Measurements from ENCODE around the gene RBM47.
"Not testable (repeated sequence)": the region's sequence is repeated elsewhere in the genome, so short reads cannot be mapped to it uniquely, and the experiment has no call there.

RBM47 gene

GRCh38 chr4:40520533-40520932, 109.1 kb downstream of the RBM47 start:
- no peaks in the 10 kb centered on the region for H3K27me3 ChIP-seq (ENCODE audit: control insufficient read depth, insufficient read depth, low read length)
- no peak overlapping the region for H3K9ac ChIP-seq (ENCODE audit: low read depth, low read length)

DNA sequence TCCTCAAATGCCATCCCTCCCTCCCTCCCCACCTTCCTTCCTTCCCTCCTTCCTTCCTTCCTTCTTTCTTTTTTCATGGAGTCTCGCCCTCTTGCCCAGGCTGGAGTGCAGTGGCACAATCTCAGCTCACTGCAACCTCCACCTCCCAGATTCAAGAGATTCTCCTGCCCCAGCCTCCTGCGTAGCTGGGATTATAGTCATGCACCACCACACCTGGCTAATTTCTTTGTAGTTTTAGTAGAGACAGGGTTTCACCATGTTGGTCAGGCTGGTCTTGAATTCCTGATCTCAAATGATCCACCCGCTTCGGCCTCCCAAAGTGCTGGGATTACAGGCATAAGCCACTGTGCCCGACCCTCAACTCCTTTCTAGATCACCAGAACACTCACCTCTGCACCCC, 112.6 kb downstream of the RBM47 start:
- H3K4me1 ChIP-seq (ENCODE audit: control insufficient read depth, insufficient read depth, low read length); H3K9ac ChIP-seq (ENCODE audit: low read depth, low read length); H3K9me3 ChIP-seq (replicated peaks; ENCODE audit: low read length); H3K4me3 ChIP-seq (ENCODE audit: low read length); H3K36me3 ChIP-seq (ENCODE audit: insufficient read depth, low read length); H3K4me2 ChIP-seq (ENCODE audit: low read length); H3K27me3 ChIP-seq (ENCODE audit: control insufficient read depth, insufficient read depth, low read length): not testable (repeated sequence)

More at GRCh38 chr4:40520533-40520932, 109.1 kb downstream of the RBM47 start:
- no peak overlapping the region for H3K4me3 ChIP-seq (ENCODE audit: low read length)
- H3K4me2 ChIP-seq (ENCODE audit: low read length): no peak overlapping the region
- H3K9me3 ChIP-seq (replicated peaks; ENCODE audit: low read length): no peaks in the 10 kb centered on the region
- H3K4me1 ChIP-seq (ENCODE audit: control insufficient read depth, insufficient read depth, low read length): peaks cover 2% of the 10 kb centered on the region
- no peaks in the 10 kb centered on the region for H3K36me3 ChIP-seq (ENCODE audit: insufficient read depth, low read length)

DNA sequence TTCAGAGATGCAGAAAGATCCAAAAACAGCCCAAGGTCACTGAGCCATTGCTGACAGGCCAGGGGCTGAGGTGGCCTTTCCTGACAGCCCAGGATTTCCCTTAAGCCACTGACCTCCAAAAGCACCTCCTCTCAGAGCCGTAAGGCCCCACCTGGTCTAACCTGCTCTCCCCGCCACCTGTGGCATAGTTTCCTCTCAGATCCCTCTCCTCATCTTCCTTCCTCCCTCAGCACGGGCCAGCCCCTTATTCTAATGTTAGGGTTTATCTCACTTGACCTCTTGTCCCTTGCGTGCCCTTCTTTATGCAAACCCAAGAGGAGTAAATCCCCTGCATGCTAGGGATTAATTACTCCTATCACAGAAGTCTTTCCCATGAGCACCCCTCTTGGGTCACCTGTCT, 113.0 kb downstream of the RBM47 start:
- H3K4me3 ChIP-seq (ENCODE audit: low read length): no peak overlapping the region
- H3K4me2 ChIP-seq (ENCODE audit: low read length): no peak overlapping the region
- no peak overlapping the region for H3K9ac ChIP-seq (ENCODE audit: low read depth, low read length)
- H3K4me1 ChIP-seq (ENCODE audit: control insufficient read depth, insufficient read depth, low read length): no peaks in the 10 kb centered on the region
- H3K36me3 ChIP-seq (ENCODE audit: insufficient read depth, low read length): no peaks in the 10 kb centered on the region
- no peaks in the 10 kb centered on the region for H3K9me3 ChIP-seq (replicated peaks; ENCODE audit: low read length)
- H3K27me3 ChIP-seq (ENCODE audit: control insufficient read depth, insufficient read depth, low read length): peaks cover 4% of the 10 kb centered on the region

DNA sequence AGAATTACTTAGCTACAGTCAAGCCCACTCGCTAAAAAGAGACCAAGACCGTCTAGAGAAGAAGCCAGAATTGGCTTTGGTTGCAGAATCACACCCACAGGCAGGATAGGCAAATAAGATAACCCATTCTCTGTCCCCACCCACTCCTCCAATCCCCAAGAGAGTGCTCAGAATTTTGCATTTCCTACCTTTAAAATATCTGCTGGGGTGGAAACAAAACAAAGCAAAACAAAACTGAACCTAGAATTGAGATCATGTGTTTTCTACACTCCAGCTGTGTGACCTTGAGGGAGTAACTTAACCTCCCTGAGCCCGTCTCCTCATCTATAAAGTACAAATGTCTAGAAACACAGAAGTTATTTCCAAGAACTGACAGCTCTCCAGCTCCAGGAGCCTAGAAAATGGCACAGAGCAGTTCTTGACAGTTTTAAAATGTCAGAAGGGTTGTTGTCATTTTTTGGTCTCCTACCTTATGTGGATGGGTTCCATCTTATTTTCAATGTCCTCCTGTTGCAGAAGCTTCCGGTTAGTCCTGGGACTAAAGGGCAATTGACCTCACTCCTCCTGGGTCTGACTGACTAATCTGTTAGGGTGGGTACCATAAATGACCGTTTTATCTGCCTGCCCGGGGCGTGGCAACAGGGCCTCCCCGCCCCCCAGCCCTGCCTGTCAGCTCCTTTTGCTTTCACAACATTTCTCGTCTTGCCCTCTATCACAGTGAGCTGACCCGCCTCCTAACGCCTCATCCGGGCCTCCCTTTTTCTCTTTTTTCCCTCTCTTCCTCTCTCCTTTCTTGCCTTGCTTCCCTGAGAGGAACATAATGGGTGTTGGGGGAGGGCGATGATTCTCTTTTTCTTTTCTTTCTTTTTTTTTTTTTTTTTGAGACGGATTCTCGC, 114.0 kb downstream of the RBM47 start:
- H3K9me3 ChIP-seq (replicated peaks; ENCODE audit: low read length): no peaks in the 10 kb centered on the region
- H3K36me3 ChIP-seq (ENCODE audit: insufficient read depth, low read length): no peaks in the 10 kb centered on the region
- H3K4me3 ChIP-seq (ENCODE audit: low read length): no peak overlapping the region
- peaks cover 4% of the 10 kb centered on the region for H3K27me3 ChIP-seq (ENCODE audit: control insufficient read depth, insufficient read depth, low read length)
- H3K4me2 ChIP-seq (ENCODE audit: low read length): no peak overlapping the region
- no peaks in the 10 kb centered on the region for H3K4me1 ChIP-seq (ENCODE audit: control insufficient read depth, insufficient read depth, low read length)
- H3K9ac ChIP-seq (ENCODE audit: low read depth, low read length): no peak overlapping the region

- H3K4me2 ChIP-seq (ENCODE audit: low read length): no peak overlapping the region
- H3K27me3 ChIP-seq (ENCODE audit: control insufficient read depth, insufficient read depth, low read length): peaks cover 4% of the 10 kb centered on the region
- H3K4me1 ChIP-seq (ENCODE audit: control insufficient read depth, insufficient read depth, low read length): no peaks in the 10 kb centered on the region
- H3K4me3 ChIP-seq (ENCODE audit: low read length): no peak overlapping the region
- no peaks in the 10 kb centered on the region for H3K36me3 ChIP-seq (ENCODE audit: insufficient read depth, low read length)
- no peaks in the 10 kb centered on the region for H3K9me3 ChIP-seq (replicated peaks; ENCODE audit: low read length)
- H3K9ac ChIP-seq (ENCODE audit: low read depth, low read length): no peak overlapping the region
Observed at GRCh38 chr4:40515037-40515397, 114.6 kb downstream of the RBM47 start.

GRCh38 chr4:40514497-40514951, 115.1 kb downstream of the RBM47 start:
- H3K9me3 ChIP-seq (replicated peaks; ENCODE audit: low read length): no peaks in the 10 kb centered on the region
- H3K4me1 ChIP-seq (ENCODE audit: control insufficient read depth, insufficient read depth, low read length): no peaks in the 10 kb centered on the region
- peaks cover 4% of the 10 kb centered on the region for H3K27me3 ChIP-seq (ENCODE audit: control insufficient read depth, insufficient read depth, low read length)
- H3K4me3 ChIP-seq (ENCODE audit: low read length): no peak overlapping the region
- no peak overlapping the region for H3K9ac ChIP-seq (ENCODE audit: low read depth, low read length)
- H3K4me2 ChIP-seq (ENCODE audit: low read length): no peak overlapping the region
- H3K36me3 ChIP-seq (ENCODE audit: insufficient read depth, low read length): no peaks in the 10 kb centered on the region

- Histone ChIP-seq H3K9me3 (replicated peaks; ENCODE audit: low read length) (no peaks in the 10 kb centered on the region), H3K4me3 (ENCODE audit: low read length) (no peak overlapping the region), H3K27me3 (ENCODE audit: control insufficient read depth, insufficient read depth, low read length) (peaks cover 4% of the 10 kb centered on the region), H3K36me3 (ENCODE audit: insufficient read depth, low read length) (no peaks in the 10 kb centered on the region), H3K4me1 (ENCODE audit: control insufficient read depth, insufficient read depth, low read length) (no peaks in the 10 kb centered on the region), H3K9ac (ENCODE audit: low read depth, low read length) (no peak overlapping the region), H3K4me2 (ENCODE audit: low read length) (no peak overlapping the region)
Observed at GRCh38 chr4:40511036-40511614, 118.5 kb downstream of the RBM47 start.

- H3K4me2 ChIP-seq (ENCODE audit: low read length): no peak overlapping the region
- H3K9ac ChIP-seq (ENCODE audit: low read depth, low read length): no peak overlapping the region
- H3K4me3 ChIP-seq (ENCODE audit: low read length): no peak overlapping the region
- peaks cover 1% of the 10 kb centered on the region for H3K27me3 ChIP-seq (ENCODE audit: control insufficient read depth, insufficient read depth, low read length)
- H3K4me1 ChIP-seq (ENCODE audit: control insufficient read depth, insufficient read depth, low read length): no peaks in the 10 kb centered on the region
- H3K36me3 ChIP-seq (ENCODE audit: insufficient read depth, low read length): no peaks in the 10 kb centered on the region
- H3K9me3 ChIP-seq (replicated peaks; ENCODE audit: low read length): no peaks in the 10 kb centered on the region
Observed at GRCh38 chr4:40507977-40508376, 121.7 kb downstream of the RBM47 start.

DNA sequence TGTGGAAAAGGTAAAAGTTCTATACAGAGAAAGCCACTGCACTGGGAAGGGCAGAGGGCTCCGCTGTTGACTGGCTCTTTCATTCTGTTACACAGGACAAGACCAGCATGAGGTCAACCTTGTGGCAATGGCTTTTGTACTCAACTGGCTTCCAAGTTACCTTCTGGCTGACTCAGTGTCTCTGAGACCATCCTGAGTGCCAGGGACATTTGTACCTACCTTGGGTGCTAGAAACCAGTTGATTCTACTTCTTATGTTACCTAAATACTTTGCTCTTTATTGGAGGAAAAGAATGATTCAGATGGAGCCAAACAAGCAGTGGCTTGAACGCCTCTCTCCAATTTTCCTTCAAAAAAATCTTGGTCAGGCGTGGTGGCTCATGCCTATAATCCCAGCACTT, 123.2 kb downstream of the RBM47 start:
- H3K27me3 ChIP-seq (ENCODE audit: control insufficient read depth, insufficient read depth, low read length): no peaks in the 10 kb centered on the region
- H3K36me3 ChIP-seq (ENCODE audit: insufficient read depth, low read length): no peaks in the 10 kb centered on the region
- H3K4me2 ChIP-seq (ENCODE audit: low read length): no peak overlapping the region
- H3K9me3 ChIP-seq (replicated peaks; ENCODE audit: low read length): no peaks in the 10 kb centered on the region
- no peak overlapping the region for H3K9ac ChIP-seq (ENCODE audit: low read depth, low read length)
- H3K4me3 ChIP-seq (ENCODE audit: low read length): no peak overlapping the region
- H3K4me1 ChIP-seq (ENCODE audit: control insufficient read depth, insufficient read depth, low read length): no peaks in the 10 kb centered on the region

DNA sequence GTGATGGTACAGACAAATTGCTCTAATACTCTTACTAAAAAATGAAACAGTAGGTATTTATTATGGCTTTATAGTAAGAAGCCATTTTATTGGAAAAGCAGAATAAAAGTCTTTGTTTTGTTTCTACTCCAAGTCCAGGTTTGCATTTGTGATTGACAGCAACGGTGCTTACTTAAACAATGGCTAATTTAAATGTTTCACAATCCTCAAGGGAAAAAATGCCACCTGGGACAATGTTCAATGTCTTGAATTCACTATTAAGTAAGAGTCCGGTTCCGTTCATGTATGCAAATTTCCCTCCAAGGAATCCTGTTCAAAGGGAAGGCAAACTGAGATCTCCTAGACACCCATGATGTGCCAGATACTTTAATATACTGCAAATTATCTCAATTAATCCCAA, 123.6 kb downstream of the RBM47 start:
- H3K9ac ChIP-seq (ENCODE audit: low read depth, low read length): no peak overlapping the region
- no peaks in the 10 kb centered on the region for H3K27me3 ChIP-seq (ENCODE audit: control insufficient read depth, insufficient read depth, low read length)
- no peaks in the 10 kb centered on the region for H3K36me3 ChIP-seq (ENCODE audit: insufficient read depth, low read length)

DNA sequence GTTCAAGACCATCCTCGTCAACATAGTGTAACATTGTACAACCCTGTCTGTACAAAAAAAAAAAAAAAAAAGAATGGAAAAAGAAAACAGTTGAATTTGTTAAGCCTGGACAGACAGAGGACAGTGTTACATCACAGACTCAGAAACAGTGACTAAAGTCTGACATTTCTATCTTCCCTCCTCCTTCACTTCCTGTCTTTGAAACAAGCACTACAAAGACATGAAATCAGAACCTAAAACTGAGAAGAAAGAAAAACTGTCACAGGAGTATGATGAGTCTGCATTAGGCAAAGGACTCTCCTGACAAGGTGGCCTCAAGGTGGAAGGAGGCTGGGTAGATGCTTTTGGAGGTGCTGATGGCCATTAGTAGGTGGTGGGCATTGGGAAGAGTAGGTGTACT, 126.7 kb downstream of the RBM47 start:
- Histone ChIP-seq H3K4me1 (ENCODE audit: control insufficient read depth, insufficient read depth, low read length) (no peaks in the 10 kb centered on the region), H3K9ac (ENCODE audit: low read depth, low read length) (no peak overlapping the region), H3K9me3 (replicated peaks; ENCODE audit: low read length) (no peaks in the 10 kb centered on the region), H3K27me3 (ENCODE audit: control insufficient read depth, insufficient read depth, low read length) (no peaks in the 10 kb centered on the region), H3K4me3 (ENCODE audit: low read length) (no peak overlapping the region), H3K4me2 (ENCODE audit: low read length) (no peak overlapping the region), H3K36me3 (ENCODE audit: insufficient read depth, low read length) (no peaks in the 10 kb centered on the region)

More for the DNA sequence above, 123.6 kb downstream of the RBM47 start:
- no peaks in the 10 kb centered on the region for H3K9me3 ChIP-seq (replicated peaks; ENCODE audit: low read length)
- no peak overlapping the region for H3K4me3 ChIP-seq (ENCODE audit: low read length)
- no peaks in the 10 kb centered on the region for H3K4me1 ChIP-seq (ENCODE audit: control insufficient read depth, insufficient read depth, low read length)
- H3K4me2 ChIP-seq (ENCODE audit: low read length): no peak overlapping the region

GRCh38 chr4:40502220-40502619, 127.4 kb downstream of the RBM47 start:
- Histone ChIP-seq H3K4me1 (ENCODE audit: control insufficient read depth, insufficient read depth, low read length) (no peaks in the 10 kb centered on the region), H3K9me3 (replicated peaks; ENCODE audit: low read length) (no peaks in the 10 kb centered on the region), H3K4me3 (ENCODE audit: low read length) (no peak overlapping the region), H3K4me2 (ENCODE audit: low read length) (no peak overlapping the region), H3K36me3 (ENCODE audit: insufficient read depth, low read length) (no peaks in the 10 kb centered on the region), H3K9ac (ENCODE audit: low read depth, low read length) (no peak overlapping the region), H3K27me3 (ENCODE audit: control insufficient read depth, insufficient read depth, low read length) (no peaks in the 10 kb centered on the region)

Data from skeletal muscle satellite cell (primary cell).